Suppressor macrophage treated with lipopolysaccharide for 4 hours (primary cell): ENCODE results near the gene MON1B.
"Not testable (repeated sequence)": the region's sequence is repeated elsewhere in the genome, so short reads cannot be mapped to it uniquely, and the experiment has no call there.

Source experiments
- DNase-seq: peaks from one replicate; pipeline ENCODE4 v3.0.0-alpha.2; 2020

MON1B gene

GRCh38 chr16:77199211-77199610, 8.2 kb downstream of the MON1B start, which contains the start of gene SYCE1L:
Gene SYCE1L, plus strand, starts transcription at chr16:77199408. Its CDS starts 44 bp downstream, at chr16:77199452.
- DNase-seq: no peak

- DNase-seq: no peak
Observed at GRCh38 chr16:77206533-77206932, 15.5 kb downstream of the MON1B start.

- DNase-seq: no peak
Observed at GRCh38 chr16:77207030-77207429, 16.0 kb downstream of the MON1B start.

GRCh38 chr16:77208382-77208781, 17.4 kb downstream of the MON1B start:
- no peak for DNase-seq

GRCh38 chr16:77211880-77212740, 21.1 kb downstream of the MON1B start:
- peak; percentile 34 for DNase-seq

- peak; percentile 59 for DNase-seq
Observed at GRCh38 chr16:77212741-77213541, 22.0 kb downstream of the MON1B start.

GRCh38 chr16:77213542-77214106, 22.6 kb downstream of the MON1B start:
- peak; percentile 55 for DNase-seq

GRCh38 chr16:77214411-77215138, 23.6 kb downstream of the MON1B start:
- DNase-seq: peak; percentile 24

GRCh38 chr16:77219437-77219836, 28.4 kb downstream of the MON1B start:
- DNase-seq: no peak

GRCh38 chr16:77220427-77220826, 29.4 kb downstream of the MON1B start:
- no peak for DNase-seq

- no peak for DNase-seq
Observed at GRCh38 chr16:77221482-77221881, 30.5 kb downstream of the MON1B start.

- DNase-seq: peak; percentile 29
Observed at GRCh38 chr16:77223184-77223583, 32.2 kb downstream of the MON1B start.

- no peak for DNase-seq
Observed at GRCh38 chr16:77225182-77225581, 34.2 kb downstream of the MON1B start.

- DNase-seq: no peak
Observed at GRCh38 chr16:77227745-77228144, 36.8 kb downstream of the MON1B start.

- no peak for DNase-seq
Observed at GRCh38 chr16:77231047-77231446, 40.1 kb downstream of the MON1B start.

- no peak for DNase-seq
Observed at GRCh38 chr16:77233799-77234519, 43.0 kb downstream of the MON1B start.

GRCh38 chr16:77234611-77235010, 43.6 kb downstream of the MON1B start:
- no peak for DNase-seq

- peak; percentile 90 for DNase-seq
Observed at GRCh38 chr16:77236063-77236511, 45.1 kb downstream of the MON1B start.

GRCh38 chr16:77238593-77238992, 47.6 kb downstream of the MON1B start:
- DNase-seq: no peak

- not testable (repeated sequence) for DNase-seq
Observed at GRCh38 chr16:77242471-77242870, 51.5 kb downstream of the MON1B start.

- DNase-seq: no peak
Observed at GRCh38 chr16:77246150-77246549, 55.2 kb downstream of the MON1B start.

GRCh38 chr16:77250400-77250799, 59.4 kb downstream of the MON1B start:
- no peak for DNase-seq
